Activated CD8-positive, alpha-beta memory T cell treated with anti-CD3 and anti-CD28 coated beads for 36 hours (primary cell): ENCODE results near the gene GDPD3. TPM values are rescaled to one million over a fixed set of nuclear protein-coding genes. Genes with fewer than 3 reads are reported as not detected.
"Not testable (repeated sequence)": the region's sequence is repeated elsewhere in the genome, so short reads cannot be mapped to it uniquely, and the experiment has no call there.

Experiments
- CTCF ChIA-PET: fragments of 350-600 bp; sonication (Branson Sonifier 250); formaldehyde crosslinking; loops from one replicate; lab custom pipeline; 2021; ENCODE audit warnings: antibody characterized with exemption; lab: Charles Lee
- POLR2A ChIA-PET: fragments of 350-600 bp; sonication (Branson Sonifier 250); formaldehyde crosslinking; loops from one replicate; lab custom pipeline; 2021; ENCODE audit warnings: antibody characterized with exemption; lab: Charles Lee
- total RNA-seq, 2 experiments: library from RNA; stranded (reverse); gene quantifications; one replicate each; pipeline ENCODE4 v1.2.3, GENCODE V29; 2021

The GDPD3 gene
- total RNA-seq, 2 experiments from 2014 or later = 3.4 to 4.3 TPM

DNA sequence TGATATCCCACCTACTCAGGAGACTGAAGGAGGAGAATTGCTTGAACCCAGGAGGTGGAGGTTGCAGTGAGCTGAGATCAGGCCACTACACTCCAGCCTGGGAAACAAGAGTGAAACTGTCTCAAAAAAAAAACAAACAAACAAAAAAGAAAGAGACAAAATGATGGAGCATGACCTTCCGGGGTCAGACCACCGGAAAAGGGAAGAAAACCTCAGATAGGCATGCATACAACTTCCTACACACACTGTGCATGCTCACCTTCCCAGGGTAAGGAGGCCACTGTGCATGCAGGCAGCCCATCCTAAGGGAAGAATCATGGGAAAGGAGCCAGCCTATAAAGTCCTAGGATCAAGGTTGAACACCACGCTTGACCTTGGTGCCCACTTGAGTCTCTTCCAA is 19.3 kb upstream of the GDPD3 start:
- CTCF ChIA-PET = interaction anchor here (0.6 kb wide), 1 partner anchor 17 kb away, joined by 3 read pairs; no protein-coding TSS in a partner anchor
- POLR2A ChIA-PET = no interaction called here

DNA sequence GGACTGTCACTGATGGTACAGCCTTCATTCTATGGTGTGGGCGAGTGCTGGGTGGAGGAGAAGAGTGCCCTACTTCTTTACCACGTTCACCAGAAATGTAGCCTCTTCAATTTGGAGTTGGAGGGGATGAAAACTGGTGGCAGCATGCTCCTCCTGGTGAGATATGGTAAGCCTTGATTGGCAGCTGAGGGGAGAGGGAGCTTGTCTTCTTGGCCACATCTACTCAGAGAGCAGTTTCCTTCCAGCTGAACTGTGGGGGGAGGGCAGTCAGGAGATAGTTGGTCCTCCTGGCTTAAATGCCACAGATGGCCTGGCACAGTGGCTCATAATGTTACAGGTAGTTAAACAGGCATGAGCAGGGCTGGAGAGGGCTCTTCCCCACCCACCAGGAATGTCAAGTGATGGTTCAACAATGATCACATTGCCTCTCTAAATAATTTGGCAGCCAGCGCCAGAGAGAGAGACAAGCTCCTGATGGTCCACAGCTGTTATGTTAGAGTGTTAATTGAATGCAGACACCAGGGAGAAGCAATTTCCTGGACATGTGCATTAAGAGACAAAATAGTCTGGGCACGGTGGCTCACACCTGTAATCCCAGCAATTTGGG is 18.6 kb upstream of the GDPD3 start:
- ChIA-PET CTCF (no interaction called here), POLR2A (interaction anchor here (0.6 kb wide), 1 partner anchor 468 kb away, joined by 3 read pairs; no protein-coding TSS in a partner anchor)

DNA sequence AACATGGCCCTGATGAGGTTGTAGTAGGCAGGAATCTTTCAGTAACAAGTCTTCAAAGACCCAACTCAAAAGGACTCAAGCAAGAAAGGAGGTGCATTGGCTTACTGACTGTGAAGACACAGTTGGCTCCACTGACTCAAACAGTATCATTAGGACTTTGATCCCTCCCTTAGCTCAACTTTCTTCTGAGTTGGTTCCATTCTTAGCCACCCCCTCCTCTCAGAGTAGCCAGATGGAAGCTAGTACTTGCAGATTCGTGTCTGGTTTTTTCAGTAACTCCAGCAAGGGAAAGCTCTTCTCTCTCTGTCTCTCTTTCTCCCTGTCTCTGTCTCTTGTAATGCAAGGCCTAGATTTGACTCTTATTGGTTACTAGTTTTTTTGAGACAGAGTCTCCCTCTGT is 14.7 kb upstream of the GDPD3 start:
- CTCF ChIA-PET = no interaction called here
- POLR2A ChIA-PET = no interaction called here

DNA sequence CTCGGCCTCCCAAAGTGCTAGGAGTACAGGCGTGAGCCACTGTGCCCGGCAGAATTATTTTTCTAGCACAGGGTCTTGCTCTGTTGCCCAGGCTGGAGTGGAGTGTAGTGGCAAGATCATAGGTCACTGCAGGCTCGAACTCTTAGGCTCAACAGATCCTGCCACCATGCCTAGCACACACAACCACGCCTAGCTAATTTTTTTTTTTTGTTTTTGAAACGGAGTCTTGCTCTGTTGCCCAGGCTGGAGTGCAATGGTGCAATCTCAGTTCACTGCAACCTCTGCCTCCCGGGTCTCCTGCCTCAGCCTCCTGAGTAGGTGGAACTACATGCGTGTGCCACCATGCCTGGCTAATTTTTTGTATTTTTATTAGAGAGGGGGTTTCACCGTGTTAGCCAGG is 12.4 kb upstream of the GDPD3 start:
- CTCF ChIA-PET = interaction anchor here (1.1 kb wide), 1 partner anchor 33 kb away, joined by 4 read pairs; no protein-coding TSS in a partner anchor
- POLR2A ChIA-PET = not testable (repeated sequence)

DNA sequence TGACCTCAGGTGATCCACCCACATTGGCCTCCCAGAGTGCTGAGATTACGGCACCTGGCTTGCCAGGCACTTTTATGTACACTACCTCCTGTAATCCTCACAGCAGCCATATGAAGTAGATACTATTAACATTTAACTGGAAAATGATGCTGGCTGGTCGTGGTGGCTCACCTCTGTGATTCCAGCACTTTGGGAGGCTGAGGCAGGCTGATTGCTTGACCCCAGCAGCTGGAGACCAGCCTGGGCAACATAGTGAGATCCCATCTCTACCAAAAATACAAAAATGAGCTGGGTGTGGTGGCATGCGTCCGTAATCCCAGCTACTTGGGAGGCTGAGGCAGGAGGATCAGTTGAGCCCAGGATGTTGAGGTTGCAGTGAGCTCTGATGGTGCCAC is 11.6 kb upstream of the GDPD3 start:
- ChIA-PET CTCF (no interaction called here), POLR2A (interaction anchor here (0.9 kb wide), 1 partner anchor 32 kb away, joined by 3 read pairs; no protein-coding TSS in a partner anchor)

DNA sequence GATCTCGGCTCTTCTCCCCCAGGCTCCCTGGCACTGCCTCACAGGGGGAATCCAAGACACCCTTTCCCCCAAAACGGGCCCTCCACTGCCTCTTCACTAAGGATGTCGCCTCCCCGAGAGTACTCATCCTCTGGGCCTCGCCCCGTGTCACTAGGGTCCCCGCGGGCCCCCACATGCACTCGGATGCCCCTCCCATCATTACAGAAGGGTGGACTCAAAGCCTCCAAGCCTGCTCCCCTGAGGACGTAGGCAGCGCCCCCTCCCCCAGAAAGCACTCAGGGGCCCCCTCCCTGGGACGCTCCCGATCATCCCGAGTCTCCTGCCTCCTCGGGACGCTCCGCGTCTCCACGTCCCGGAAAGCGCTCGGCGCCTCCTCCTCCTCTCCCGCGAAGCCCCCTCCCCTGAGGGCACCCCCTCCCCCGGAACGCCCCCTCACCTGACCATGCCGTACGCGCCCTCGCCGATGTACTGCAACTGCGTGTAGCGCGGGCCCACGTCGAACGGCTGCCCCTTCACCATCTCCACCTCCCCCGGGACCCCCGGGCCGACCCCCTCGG is 9.3 kb upstream of the GDPD3 start:
- ChIA-PET CTCF (interaction anchor here (1.0 to 1.5 kb wide), 3 partner anchors 29 to 65 kb away, joined by 3 to 6 read pairs (median 4); no protein-coding TSS in a partner anchor), POLR2A (interaction anchor here (1.0 kb wide), 1 partner anchor 61 kb away, joined by 3 read pairs; the partner anchor contains the start of gene CORO1A)

DNA sequence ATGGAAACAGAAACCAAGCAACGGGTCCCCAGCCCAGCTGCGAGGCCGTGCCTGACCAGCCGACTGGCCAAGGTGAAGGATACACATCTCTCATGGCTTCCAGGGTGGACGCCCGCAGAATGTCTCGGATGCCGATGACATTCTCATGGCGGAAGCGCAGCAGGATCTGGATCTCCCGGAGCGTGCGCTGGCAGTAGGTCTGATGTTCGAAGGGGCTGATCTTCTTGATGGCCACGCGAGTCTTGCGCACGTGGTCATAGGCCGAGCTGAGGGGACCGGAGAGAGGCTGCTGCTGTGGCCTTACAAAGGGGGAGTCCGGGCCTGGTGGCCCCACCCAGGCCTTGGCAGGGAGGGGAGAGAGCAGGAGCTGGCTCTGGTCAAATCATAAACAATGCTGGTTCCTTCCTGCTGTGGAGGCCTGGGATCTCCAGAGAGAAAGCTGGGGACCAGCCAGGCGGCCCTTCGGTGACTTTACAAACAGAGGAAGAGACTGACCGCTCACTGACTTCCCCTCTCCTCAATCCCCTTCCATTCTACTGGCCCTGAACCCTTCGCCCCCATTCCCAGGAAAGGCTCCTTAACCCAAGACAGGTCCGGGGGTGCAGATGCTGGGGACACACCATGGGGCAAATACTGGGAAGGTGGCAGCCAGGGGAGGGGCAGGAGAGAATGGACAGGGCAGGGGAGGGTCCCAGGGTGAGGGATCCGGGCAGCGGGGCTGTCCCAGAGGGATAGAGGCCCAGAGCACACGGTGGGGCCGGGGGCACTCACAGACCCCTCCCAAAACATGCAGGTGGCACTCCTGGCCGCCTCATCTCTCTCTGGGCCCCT is 8.6 kb upstream of the GDPD3 start:
- POLR2A ChIA-PET = no interaction called here
- CTCF ChIA-PET = interaction anchor here (1.5 kb wide), 1 partner anchor 9 kb away, joined by 4 read pairs; the partner anchor contains the start of gene GDPD3

DNA sequence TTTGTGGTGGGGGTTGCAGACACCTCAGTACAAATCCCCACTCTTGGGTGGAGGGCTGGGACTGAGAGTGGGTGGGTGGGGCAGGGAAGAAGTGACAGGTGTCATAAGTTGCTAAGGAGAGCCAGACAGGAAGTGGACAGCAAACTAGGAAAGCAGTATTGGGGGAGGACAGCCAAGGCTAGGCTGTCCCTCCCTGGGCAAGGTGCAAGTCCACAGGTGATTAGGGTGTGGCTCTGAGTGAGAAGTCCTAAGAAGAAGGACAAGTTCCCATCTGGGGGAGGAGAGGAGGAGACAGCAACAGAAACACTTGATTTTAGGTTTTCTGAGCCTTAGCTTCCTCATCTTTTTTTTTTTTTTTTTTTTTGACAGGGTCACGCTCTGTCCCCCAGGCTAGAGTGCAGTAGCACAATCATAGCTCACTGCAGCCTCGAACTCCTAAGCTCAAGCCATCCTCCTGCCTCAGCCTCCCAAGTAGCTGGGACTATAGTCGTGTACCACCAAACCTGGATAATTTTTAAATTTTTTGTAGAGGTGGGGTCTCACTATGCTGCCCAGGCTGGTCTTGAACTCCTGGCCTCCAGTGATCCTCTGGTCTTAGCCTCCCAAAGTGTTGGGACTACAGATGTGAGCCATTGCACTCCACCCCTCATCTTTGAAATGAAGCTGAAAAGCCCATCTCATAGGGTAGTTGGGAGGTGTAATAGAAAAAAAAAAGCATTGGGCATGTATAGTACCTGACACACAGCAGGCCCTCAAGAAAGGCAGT is 7.2 kb upstream of the GDPD3 start:
- POLR2A ChIA-PET = no interaction called here
- CTCF ChIA-PET = interaction anchor here (1.0 to 1.5 kb wide), 3 partner anchors 7 to 65 kb away, joined by 3 to 6 read pairs (median 4); partner anchors contain the start of gene GDPD3

DNA sequence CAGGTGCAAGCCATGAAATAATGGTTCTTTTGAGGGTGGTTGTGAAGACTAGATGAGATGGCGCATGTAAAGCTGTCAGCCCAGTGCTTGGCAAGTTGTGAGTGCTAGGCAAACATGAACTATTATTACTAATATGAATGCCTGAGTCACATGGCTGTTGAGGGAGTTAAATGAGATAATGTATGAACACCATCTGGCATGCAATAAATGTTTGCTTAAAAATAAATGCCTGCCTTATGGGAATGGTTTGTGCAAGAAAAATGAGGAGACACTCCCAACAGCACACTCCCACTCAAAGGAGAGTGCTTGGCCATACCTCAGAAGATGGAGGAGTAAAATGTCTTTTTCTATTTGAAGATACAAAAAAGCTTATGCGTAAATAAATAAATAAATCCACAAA is 6.1 kb upstream of the GDPD3 start:
- CTCF ChIA-PET = interaction anchor here (1.5 kb wide), 1 partner anchor 66 kb away, joined by 3 read pairs; no protein-coding TSS in a partner anchor

DNA sequence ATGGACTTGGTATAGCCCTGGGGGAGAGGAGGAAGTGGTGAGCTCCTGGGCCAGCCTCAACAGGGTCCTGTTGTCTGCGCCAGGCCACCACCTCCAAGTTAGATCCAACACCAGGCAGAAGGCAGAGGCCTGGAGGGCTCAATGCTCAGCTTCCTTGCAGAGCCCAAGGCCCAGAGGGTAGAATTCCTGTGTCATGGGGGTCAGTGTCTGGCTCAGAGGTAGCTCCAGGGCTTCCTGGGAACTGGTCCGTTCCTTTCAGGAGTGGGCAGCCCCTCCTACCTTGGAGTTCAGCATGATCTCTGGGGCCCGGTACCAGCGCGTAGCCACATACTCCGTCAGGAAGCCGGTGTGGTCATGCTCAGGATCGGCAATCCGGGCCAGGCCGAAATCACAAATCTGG is 4.4 kb upstream of the GDPD3 start:
- ChIA-PET POLR2A (interaction anchor here (0.5 kb wide), 1 partner anchor 64 kb away, joined by 3 read pairs; no protein-coding TSS in a partner anchor), CTCF (interaction anchor here (1.4 to 2.4 kb wide), 2 partner anchors 25 to 26 kb away, joined by 5 to 6 read pairs; partner anchors contain the start of gene TBX6)

More for the DNA sequence above, 6.1 kb upstream of the GDPD3 start:
- POLR2A ChIA-PET = interaction anchor here (0.6 kb wide), 2 partner anchors 27 to 311 kb away, joined by 3 read pairs; partner anchors contain the start of gene DCTPP1

DNA sequence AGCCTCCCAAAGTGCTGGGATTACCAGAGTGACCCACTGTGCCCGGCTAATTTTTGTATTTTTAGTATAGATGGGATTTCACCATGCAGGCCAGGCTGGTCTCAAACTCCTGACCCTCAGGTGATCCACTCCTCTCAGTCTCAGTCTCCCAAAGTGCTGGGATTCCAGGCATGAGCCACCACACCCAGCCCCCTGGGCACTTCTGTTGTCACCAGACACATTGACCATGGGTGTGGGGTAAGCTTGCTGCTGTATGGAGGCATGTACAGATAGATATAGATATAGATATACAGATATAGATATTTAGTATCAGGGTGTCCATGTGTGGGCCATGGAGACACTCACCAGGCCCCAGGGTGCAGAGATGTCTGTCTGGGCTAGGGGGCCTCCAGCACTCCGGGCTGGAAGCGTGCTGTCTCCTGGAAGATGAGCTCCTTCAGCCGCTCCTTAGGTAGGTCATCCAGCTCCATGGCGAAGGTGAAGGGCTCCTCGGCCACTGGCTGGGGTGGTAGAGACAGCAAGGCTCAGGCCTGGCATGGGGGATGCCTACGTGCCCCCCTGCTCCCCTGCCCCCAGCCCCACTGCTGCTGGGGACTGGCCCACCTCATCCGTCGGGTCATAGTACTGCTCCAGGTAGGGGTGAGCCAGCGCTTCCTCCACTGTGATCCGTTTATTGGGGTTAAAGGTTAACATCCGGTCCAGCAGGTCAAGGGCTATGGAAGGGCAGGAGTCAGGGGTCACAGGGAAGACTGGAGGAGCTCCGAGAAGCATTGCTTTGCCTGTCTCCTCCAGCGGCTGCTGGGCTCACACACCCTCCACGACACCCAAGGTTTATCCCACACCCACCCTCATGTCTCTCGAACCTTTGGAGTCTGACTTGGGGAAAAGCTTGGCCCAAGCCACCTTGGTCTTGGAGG is 3.2 kb upstream of the GDPD3 start:
- ChIA-PET CTCF (interaction anchor here (1.4 to 2.4 kb wide), 2 partner anchors 25 to 27 kb away, joined by 5 to 6 read pairs; partner anchors contain the start of gene TBX6), POLR2A (no interaction called here)

DNA sequence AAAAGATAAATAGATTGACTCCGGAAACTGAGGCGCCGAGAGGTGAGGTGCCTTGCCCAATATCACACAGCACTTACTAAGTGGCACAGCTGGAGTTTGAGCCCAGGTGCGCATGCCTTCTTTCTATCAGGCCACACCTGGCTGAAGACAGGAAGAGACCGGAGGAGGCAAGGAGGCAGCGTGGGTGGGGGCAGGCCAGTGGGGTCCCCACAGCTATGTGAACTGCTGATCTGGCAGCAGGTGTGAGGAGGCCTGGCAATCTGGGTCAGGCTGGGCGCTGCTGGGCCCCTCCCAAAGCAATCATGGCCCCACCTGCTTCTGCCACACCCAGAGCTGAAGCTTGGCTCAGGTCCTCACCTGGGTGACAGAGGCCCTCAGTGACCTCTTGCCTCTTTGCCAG is 1.9 kb upstream of the GDPD3 start:
- ChIA-PET CTCF (interaction anchor here (0.7 to 1.6 kb wide), 2 partner anchors 17 to 68 kb away, joined by 3 read pairs; partner anchors contain the start of gene CORO1A), POLR2A (interaction anchor here (0.7 kb wide), 1 partner anchor 68 kb away, joined by 3 read pairs; the partner anchor contains the start of gene CORO1A)

DNA sequence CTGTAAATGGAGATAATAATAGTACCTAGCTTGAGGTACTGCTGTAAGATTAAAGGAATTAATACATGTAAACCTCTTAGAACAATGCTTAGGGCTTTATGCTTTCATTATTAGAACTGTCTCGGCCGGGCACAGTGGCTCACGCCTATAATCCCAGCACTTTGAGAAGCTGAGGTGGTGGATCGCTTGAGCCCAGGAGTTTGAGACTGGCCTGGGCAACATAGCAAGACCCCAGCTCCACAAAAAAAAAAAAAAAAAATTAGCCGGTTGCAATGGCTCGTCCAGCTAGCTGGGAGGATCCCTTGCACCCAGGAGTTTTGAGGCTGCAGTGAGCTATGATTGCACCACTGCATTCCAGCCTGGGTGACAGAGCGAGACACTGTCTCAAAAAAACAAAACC is 1.5 kb upstream of the GDPD3 start:
- CTCF ChIA-PET = interaction anchor here (0.7 to 1.6 kb wide), 2 partner anchors 18 to 69 kb away, joined by 3 read pairs; partner anchors contain the start of gene CORO1A
- POLR2A ChIA-PET = interaction anchor here (0.7 kb wide), 1 partner anchor 69 kb away, joined by 3 read pairs; the partner anchor contains the start of gene CORO1A

DNA sequence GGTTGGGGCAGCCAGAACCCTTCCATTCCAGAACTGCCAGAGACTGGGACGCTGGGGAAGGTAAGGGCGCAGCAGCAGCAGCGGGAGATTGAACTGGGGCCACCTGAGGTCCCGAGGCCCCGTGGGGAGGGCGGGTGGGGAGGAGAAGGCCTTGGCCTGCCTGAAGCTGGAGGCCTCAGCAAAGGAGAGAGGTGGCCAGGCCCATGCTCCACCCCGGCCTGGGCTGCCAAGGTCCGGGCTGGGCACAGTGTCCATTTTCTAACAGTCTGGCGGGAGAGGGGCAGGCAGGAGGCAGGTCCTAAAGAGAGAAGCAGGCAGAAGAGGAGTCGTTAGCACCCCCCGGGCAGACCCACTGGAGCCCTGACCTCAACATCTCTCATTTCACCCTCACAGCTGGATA is 1.1 kb upstream of the GDPD3 start:
- CTCF ChIA-PET = interaction anchor here (1.6 kb wide), 1 partner anchor 69 kb away, joined by 3 read pairs; the partner anchor contains the start of gene CORO1A
- POLR2A ChIA-PET = interaction anchor here (0.7 kb wide), 1 partner anchor 69 kb away, joined by 3 read pairs; the partner anchor contains the start of gene CORO1A

DNA sequence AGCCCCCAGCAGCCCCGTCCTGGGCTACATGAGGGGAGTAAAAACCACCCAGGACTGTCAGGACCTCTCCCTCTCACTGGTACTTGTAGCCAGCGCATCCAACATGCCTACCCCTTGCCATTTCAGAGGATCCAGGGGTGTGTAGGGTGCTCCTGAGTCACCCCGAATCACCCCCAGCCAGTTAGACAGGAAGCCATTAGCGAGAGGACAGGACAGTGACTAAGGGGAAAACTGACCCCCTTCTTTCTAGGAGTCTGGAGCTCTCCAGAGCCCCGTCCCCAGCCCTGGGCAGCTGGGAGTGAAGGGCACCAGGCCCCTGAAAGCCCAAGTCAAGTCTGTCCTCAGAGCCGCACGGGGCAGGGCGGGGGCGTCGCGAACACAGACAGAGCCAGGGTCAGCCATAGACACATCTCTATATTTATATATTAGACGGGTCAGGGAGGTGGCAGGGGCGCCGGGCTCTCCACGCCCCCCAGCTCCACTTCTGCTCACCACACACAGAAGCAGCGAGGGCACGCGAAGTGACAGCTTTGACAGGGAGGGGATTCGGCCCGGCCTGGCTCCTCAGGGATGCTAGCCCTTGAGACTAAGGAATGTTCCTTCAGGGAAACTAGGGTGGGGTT is 485 bp upstream of the GDPD3 start:
- POLR2A ChIA-PET = no interaction called here
- CTCF ChIA-PET = interaction anchor here (0.5 to 2.0 kb wide), 5 partner anchors 15 to 292 kb away, joined by 3 to 8 read pairs (median 3); partner anchors contain the start of gene TBX6
